ENCODE results near the gene SP4. TPM values are rescaled to one million over a fixed set of nuclear protein-coding genes. Genes with fewer than 3 reads are reported as not detected.

SP4 gene
- total RNA-seq, 1 donor from 2014 or later = 9.3 TPM

DNA sequence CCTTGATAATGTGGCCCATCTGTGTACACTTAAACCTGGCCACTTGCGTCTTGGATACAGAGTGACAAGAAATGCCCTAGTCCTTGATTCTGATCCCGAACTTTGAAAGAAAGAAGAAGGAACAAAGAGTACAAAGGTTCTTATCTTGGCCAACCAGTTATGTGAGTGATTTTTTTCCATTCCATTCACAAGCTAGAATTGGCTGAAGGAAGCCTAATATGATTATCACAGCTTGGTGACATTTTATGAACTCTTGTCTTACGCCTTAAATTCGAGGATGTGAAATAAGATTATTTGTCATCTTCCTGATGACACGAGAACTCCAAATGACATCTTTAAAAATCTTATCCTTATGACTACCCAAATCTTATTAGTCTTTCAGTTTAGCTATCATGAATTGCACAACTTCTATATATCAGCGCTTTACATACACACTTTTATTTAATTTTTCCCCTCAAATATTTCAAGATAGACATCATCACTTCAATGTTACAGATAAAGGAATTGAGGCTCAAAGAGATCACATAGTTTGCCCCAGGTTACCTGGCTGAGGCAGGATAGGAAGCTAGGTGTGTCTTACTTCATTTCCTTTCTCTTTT lies 13.0 kb upstream of the SP4 start:
- no peaks in the 10 kb centered on the region for H3K27me3 Mint-ChIP-seq (ENCODE audit: unreplicated experiment)
- no peaks in the 10 kb centered on the region for H3K36me3 Mint-ChIP-seq (ENCODE audit: low read depth, unreplicated experiment)
- no peak overlapping the region for H3K27ac Mint-ChIP-seq (ENCODE audit: unreplicated experiment)
- peaks cover 10% of the 10 kb centered on the region for H3K4me1 Mint-ChIP-seq (ENCODE audit: unreplicated experiment)
- TF ChIP-seq CTCF (IDR thresholded peaks at IDR 0.05; ENCODE audit: unreplicated experiment) = no peak
- DNase-seq (ENCODE audit: low spot score) = no peak
- no peaks in the 10 kb centered on the region for H3K9me3 Mint-ChIP-seq (ENCODE audit: unreplicated experiment)
- H3K4me3 Mint-ChIP-seq (ENCODE audit: unreplicated experiment) = no peak overlapping the region

DNA sequence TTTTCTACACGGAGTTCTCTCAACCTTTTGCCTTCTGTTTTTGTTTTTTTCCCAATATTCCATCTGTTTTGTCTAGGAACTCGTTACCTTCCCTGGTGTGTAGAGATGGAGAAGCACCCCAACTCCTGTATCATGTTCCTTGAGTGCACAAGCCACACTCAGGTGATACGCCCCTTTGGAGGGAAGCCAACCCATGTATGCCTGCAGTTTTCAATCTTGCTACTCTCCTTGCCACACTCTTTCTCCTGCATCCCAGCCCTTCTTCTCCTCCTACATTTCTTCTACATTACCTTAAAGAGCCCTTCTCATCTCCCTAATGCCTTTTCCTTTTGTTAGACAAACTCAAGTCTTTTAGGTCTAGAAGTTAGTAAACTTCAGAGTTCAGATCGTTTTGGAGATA lies 10.2 kb upstream of the SP4 start:
- TF ChIP-seq CTCF (IDR thresholded peaks at IDR 0.05; ENCODE audit: unreplicated experiment) = no peak
- H3K4me3 Mint-ChIP-seq (ENCODE audit: unreplicated experiment) = no peak overlapping the region

DNA sequence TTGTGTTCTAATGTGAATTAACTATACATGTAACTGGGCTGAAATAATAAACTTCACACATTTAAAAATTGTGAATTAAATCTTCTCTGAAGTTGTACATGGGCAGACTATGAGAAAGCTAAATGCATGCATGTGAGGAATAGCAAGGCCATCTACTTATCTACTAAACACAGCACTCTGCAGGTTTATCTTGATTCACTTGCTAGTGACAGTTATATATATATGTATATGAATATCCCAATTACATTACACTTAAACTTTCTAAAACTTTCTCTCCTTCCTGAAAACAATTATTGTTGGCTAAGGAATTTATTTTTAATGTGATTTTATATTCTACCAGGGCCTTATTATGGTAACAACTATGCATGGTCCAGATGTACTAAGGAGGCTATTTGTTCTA lies 5.1 kb upstream of the SP4 start:
- Mint-ChIP-seq H3K4me3 (ENCODE audit: unreplicated experiment) (no peak overlapping the region), H3K4me1 (ENCODE audit: unreplicated experiment) (peaks cover 15% of the 10 kb centered on the region), H3K27me3 (ENCODE audit: unreplicated experiment) (no peaks in the 10 kb centered on the region), H3K27ac (ENCODE audit: unreplicated experiment) (no peak overlapping the region), H3K36me3 (ENCODE audit: low read depth, unreplicated experiment) (peaks cover 3% of the 10 kb centered on the region), H3K9me3 (ENCODE audit: unreplicated experiment) (no peaks in the 10 kb centered on the region)
- TF ChIP-seq CTCF (IDR thresholded peaks at IDR 0.05; ENCODE audit: unreplicated experiment) = no peak
- DNase-seq (ENCODE audit: low spot score) = no peak

More for the DNA sequence above, 10.2 kb upstream of the SP4 start:
- Mint-ChIP-seq H3K9me3 (ENCODE audit: unreplicated experiment) (no peaks in the 10 kb centered on the region), H3K36me3 (ENCODE audit: low read depth, unreplicated experiment) (no peaks in the 10 kb centered on the region), H3K27ac (ENCODE audit: unreplicated experiment) (no peak overlapping the region), H3K27me3 (ENCODE audit: unreplicated experiment) (no peaks in the 10 kb centered on the region), H3K4me1 (ENCODE audit: unreplicated experiment) (peaks cover 10% of the 10 kb centered on the region)
- DNase-seq (ENCODE audit: low spot score) = no peak

DNA sequence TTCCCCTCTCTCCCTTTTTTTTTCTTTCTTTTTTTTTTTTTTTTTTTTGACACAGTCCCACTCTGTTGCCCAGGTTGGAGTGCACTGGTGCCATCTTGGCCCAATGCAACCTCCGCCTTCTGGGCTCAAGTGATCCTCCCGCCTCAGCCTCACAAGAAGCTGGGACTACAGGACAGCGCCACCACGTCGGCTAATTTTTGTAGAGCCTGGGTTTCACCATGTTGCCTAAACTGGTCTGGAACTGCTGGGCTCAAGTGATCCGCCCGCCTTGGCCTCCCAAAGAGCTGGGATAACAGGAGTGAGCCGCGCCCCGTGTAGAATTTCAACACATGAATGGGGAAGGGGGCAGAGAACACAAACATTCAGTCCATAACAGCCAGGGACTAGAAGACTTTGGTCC lies 2.6 kb upstream of the SP4 start:
- Mint-ChIP-seq H3K36me3 (ENCODE audit: low read depth, unreplicated experiment) (peaks cover 9% of the 10 kb centered on the region), H3K9me3 (ENCODE audit: unreplicated experiment) (no peaks in the 10 kb centered on the region), H3K4me1 (ENCODE audit: unreplicated experiment) (peaks cover 30% of the 10 kb centered on the region), H3K4me3 (ENCODE audit: unreplicated experiment) (no peak overlapping the region), H3K27me3 (ENCODE audit: unreplicated experiment) (peaks cover 7% of the 10 kb centered on the region), H3K27ac (ENCODE audit: unreplicated experiment) (no peak overlapping the region)
- no peak for DNase-seq (ENCODE audit: low spot score)
- TF ChIP-seq CTCF (IDR thresholded peaks at IDR 0.05; ENCODE audit: unreplicated experiment) = no peak

DNA sequence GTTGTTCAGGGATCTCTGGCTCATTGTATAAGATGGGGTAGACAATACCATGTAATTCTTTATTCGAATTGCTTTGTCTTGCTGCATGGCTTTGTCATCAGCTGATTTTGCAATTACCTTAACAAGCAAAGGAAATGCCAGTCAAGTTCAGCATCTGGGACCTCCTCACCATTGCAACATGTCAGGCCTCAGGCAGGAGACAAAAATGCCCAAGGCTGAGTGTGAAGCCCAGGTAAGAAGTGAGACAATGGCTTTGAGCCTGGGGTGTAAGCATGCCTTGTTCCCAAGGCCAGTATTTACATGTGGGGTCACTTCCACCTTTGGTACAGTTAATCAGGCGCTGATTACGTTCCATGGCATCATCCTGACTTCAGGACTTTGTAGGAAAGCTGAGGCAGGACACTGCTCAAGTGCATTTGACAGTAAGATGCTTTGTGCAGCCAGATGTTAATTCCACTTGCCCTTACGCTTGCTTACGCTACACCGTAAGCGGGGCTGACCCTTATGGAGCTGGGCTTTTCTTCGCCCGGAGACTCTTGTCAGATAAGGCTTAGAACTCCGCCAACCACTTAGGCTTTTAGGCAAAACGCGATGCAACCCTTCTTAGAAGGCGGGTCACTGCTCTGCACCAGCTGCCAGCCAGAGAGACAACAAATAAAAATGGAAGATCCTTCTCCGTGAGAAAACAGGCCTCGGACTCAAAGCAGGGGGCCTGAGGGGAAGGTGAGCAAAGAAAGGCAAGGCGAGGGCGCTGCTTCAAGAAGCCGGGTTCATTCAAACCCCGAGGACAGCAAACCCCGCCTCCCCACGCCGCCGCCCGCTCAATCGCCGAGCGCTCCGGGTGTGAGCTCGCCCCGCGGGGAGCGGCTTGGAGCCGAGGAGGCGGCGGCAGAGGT lies 1.3 kb upstream of the SP4 start:
- no peak for TF ChIP-seq CTCF (IDR thresholded peaks at IDR 0.05; ENCODE audit: unreplicated experiment)
- H3K27me3 Mint-ChIP-seq (ENCODE audit: unreplicated experiment) = peaks cover 7% of the 10 kb centered on the region
- peaks cover 9% of the 10 kb centered on the region for H3K36me3 Mint-ChIP-seq (ENCODE audit: low read depth, unreplicated experiment)
- peak overlapping the region; percentile 91 for H3K27ac Mint-ChIP-seq (ENCODE audit: unreplicated experiment)
- DNase-seq (ENCODE audit: low spot score) = no peak
- peak overlapping the region; percentile 94 for H3K4me3 Mint-ChIP-seq (ENCODE audit: unreplicated experiment)
- H3K9me3 Mint-ChIP-seq (ENCODE audit: unreplicated experiment) = no peaks in the 10 kb centered on the region
- H3K4me1 Mint-ChIP-seq (ENCODE audit: unreplicated experiment) = peaks cover 35% of the 10 kb centered on the region

Data from endothelial cell (in vitro differentiated cells).